Measurements from ENCODE around the gene FBN1. TPM values are rescaled to one million over a fixed set of nuclear protein-coding genes. Genes with fewer than 3 reads are reported as not detected.

Gene FBN1
- total RNA-seq, 1 donor, result 1,556 TPM

DNA sequence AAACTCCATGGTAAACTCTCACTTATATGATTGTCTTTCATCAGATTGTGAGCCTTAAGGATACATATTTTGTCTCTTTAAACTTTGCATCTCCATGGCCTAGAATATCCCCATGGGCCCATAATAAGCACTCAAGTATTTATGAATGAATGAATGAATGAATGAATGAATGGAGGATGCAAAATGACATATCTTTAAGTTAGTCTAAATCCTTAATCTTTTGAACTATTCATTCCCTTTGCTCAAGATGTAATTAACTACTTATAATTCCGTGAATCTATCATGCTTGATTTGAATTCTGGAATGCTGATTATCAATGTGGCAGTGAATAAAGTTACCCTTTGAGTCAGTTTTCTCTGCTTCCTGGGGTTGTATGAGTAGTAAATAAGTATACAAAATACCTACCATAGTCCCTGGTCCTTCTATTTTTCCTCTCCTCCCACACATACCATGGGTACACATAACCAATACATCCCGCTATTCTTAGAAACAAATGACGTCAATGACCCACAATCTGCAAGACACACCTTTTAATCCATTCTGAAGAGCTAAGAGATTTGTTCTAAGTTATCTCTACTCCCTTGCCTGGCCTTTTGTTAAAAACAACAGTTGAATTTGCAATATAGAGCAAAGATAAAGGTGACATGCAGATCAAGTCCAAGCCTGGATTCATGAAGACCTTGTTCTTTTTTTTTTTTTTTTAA lies 94.5 kb downstream of the FBN1 start:
- H3K27me3 ChIP-seq (ENCODE audit: insufficient read depth, low read length), result no peaks in the 10 kb centered on the region
- peak overlapping the region; percentile 94 for H3K27ac ChIP-seq (ENCODE audit: low read depth, low read length)
- no peak overlapping the region for H3K4me3 ChIP-seq (ENCODE audit: insufficient read depth, low read length)
- no peak for DNase-seq (ENCODE audit: insufficient read length, low spot score, missing footprints)
- peaks cover 72% of the 10 kb centered on the region for H3K4me1 ChIP-seq (ENCODE audit: insufficient read depth, low read length)
- H4K20me1 ChIP-seq (ENCODE audit: insufficient read depth, low read length), result peaks cover 19% of the 10 kb centered on the region
- no peak overlapping the region for H3K4me2 ChIP-seq (ENCODE audit: insufficient read depth, low read length)
- H3K9me3 ChIP-seq (ENCODE audit: low read depth, low read length), result no peaks in the 10 kb centered on the region
- peaks cover 30% of the 10 kb centered on the region for H3K36me3 ChIP-seq (ENCODE audit: insufficient read depth, low read length)
- H2AFZ ChIP-seq (ENCODE audit: low read length), result no peak overlapping the region
- H3K79me2 ChIP-seq (ENCODE audit: insufficient read depth, low read length), result peaks cover 98% of the 10 kb centered on the region
- TF ChIP-seq, protein P1, sequence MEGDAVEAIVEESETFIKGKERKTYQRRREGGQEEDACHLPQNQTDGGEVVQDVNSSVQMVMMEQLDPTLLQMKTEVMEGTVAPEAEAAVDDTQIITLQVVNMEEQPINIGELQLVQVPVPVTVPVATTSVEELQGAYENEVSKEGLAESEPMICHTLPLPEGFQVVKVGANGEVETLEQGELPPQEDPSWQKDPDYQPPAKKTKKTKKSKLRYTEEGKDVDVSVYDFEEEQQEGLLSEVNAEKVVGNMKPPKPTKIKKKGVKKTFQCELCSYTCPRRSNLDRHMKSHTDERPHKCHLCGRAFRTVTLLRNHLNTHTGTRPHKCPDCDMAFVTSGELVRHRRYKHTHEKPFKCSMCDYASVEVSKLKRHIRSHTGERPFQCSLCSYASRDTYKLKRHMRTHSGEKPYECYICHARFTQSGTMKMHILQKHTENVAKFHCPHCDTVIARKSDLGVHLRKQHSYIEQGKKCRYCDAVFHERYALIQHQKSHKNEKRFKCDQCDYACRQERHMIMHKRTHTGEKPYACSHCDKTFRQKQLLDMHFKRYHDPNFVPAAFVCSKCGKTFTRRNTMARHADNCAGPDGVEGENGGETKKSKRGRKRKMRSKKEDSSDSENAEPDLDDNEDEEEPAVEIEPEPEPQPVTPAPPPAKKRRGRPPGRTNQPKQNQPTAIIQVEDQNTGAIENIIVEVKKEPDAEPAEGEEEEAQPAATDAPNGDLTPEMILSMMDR (IDR thresholded peaks at IDR 0.05; ENCODE audit: extremely low read depth, low read depth, low read length), result no peak

DNA sequence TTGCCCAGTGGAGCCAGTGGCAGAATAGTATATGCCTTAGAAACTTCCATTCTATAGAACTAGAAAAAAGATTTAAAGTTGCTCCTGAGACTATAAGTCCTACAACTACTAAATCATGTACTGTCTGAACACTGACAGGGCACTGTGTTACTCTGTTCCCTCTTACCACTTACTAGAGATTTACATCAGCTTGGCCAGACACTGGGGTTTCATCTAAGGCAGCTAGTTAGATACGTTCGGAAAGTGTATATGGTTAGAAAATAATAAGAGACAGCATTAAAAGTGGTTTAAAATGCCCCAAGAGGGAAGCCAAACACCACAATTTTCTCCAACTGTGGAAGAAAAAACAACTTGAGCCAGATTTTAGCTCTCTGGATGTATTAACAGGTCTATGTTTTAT lies 97.1 kb downstream of the FBN1 start:
- Histone ChIP-seq H3K4me2 (ENCODE audit: insufficient read depth, low read length) (no peak overlapping the region), H3K4me1 (ENCODE audit: insufficient read depth, low read length) (peaks cover 67% of the 10 kb centered on the region), H3K27me3 (ENCODE audit: insufficient read depth, low read length) (no peaks in the 10 kb centered on the region), H3K79me2 (ENCODE audit: insufficient read depth, low read length) (peaks cover 98% of the 10 kb centered on the region), H3K27ac (ENCODE audit: low read depth, low read length) (peak overlapping the region; percentile 94), H2AFZ (ENCODE audit: low read length) (no peak overlapping the region), H3K4me3 (ENCODE audit: insufficient read depth, low read length) (no peak overlapping the region), H4K20me1 (ENCODE audit: insufficient read depth, low read length) (peaks cover 19% of the 10 kb centered on the region), H3K9me3 (ENCODE audit: low read depth, low read length) (no peaks in the 10 kb centered on the region), H3K36me3 (ENCODE audit: insufficient read depth, low read length) (peaks cover 33% of the 10 kb centered on the region)
- TF ChIP-seq, protein P1 (IDR thresholded peaks at IDR 0.05; ENCODE audit: extremely low read depth, low read depth, low read length), result no peak
- DNase-seq (ENCODE audit: insufficient read length, low spot score, missing footprints), result no peak

DNA sequence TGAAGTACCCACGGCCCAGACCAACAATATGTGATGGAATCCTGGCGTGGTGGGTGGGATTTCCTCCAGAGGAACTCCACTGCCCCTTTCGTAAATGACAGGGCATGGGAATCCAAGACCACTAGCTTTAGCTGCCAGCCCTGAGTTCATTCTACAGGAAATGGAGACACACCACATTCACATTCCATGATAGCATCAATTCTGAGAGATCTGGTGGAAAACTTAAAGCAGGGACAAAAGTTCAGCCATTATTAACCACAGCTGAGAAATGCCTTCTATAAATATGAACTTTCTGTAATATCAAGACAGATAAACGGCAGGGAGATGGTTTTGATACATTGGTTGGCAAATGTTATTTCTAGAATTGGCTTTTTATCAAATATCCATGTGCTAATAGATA lies 98.2 kb downstream of the FBN1 start:
- DNase-seq (ENCODE audit: insufficient read length, low spot score, missing footprints), result no peak
- H3K36me3 ChIP-seq (ENCODE audit: insufficient read depth, low read length), result peaks cover 36% of the 10 kb centered on the region
- H3K27me3 ChIP-seq (ENCODE audit: insufficient read depth, low read length), result no peaks in the 10 kb centered on the region
- H3K27ac ChIP-seq (ENCODE audit: low read depth, low read length), result peak overlapping the region; percentile 94
- peak overlapping the region; percentile 54 for H3K4me2 ChIP-seq (ENCODE audit: insufficient read depth, low read length)
- H3K4me1 ChIP-seq (ENCODE audit: insufficient read depth, low read length), result peaks cover 72% of the 10 kb centered on the region
- no peaks in the 10 kb centered on the region for H3K9me3 ChIP-seq (ENCODE audit: low read depth, low read length)
- H3K79me2 ChIP-seq (ENCODE audit: insufficient read depth, low read length), result peaks cover 97% of the 10 kb centered on the region
- H3K4me3 ChIP-seq (ENCODE audit: insufficient read depth, low read length), result no peak overlapping the region
- no peak overlapping the region for H2AFZ ChIP-seq (ENCODE audit: low read length)
- TF ChIP-seq, protein P1 (IDR thresholded peaks at IDR 0.05; ENCODE audit: extremely low read depth, low read depth, low read length), result no peak
- peaks cover 15% of the 10 kb centered on the region for H4K20me1 ChIP-seq (ENCODE audit: insufficient read depth, low read length)

DNA sequence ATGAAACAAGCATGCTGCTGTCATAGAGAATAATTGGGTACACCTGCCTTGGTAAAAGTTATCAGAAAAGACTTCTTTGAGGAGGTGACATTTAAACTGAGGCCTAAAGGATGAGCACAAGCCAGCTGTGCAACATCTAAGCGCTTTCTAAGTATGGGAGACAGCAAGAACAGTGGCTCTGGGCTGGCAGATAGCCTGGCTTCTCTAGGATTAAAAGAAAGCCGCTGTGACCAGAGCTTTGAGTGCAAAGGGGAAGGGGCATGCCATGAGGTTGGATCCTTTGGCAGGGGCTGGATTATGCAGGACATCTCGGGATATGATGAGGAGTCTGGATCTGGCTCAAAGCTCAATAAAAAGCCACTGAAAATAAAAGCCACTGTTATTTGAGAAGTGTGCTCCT lies 99.2 kb downstream of the FBN1 start:
- peaks cover 82% of the 10 kb centered on the region for H3K4me1 ChIP-seq (ENCODE audit: insufficient read depth, low read length)
- H3K4me3 ChIP-seq (ENCODE audit: insufficient read depth, low read length), result no peak overlapping the region
- no peak for DNase-seq (ENCODE audit: insufficient read length, low spot score, missing footprints)
- H3K27ac ChIP-seq (ENCODE audit: low read depth, low read length), result peak overlapping the region; percentile 94
- H2AFZ ChIP-seq (ENCODE audit: low read length), result no peak overlapping the region
- no peaks in the 10 kb centered on the region for H3K9me3 ChIP-seq (ENCODE audit: low read depth, low read length)
- H4K20me1 ChIP-seq (ENCODE audit: insufficient read depth, low read length), result peaks cover 22% of the 10 kb centered on the region
- H3K4me2 ChIP-seq (ENCODE audit: insufficient read depth, low read length), result no peak overlapping the region
- H3K27me3 ChIP-seq (ENCODE audit: insufficient read depth, low read length), result no peaks in the 10 kb centered on the region
- TF ChIP-seq, protein P1 (IDR thresholded peaks at IDR 0.05; ENCODE audit: extremely low read depth, low read depth, low read length), result no peak
- H3K36me3 ChIP-seq (ENCODE audit: insufficient read depth, low read length), result peaks cover 31% of the 10 kb centered on the region
- peaks cover 90% of the 10 kb centered on the region for H3K79me2 ChIP-seq (ENCODE audit: insufficient read depth, low read length)
